IMR-90 (cell line): ENCODE results near the gene KCTD11.

ENCODE experiments used
- BHLHE40 ChIP-seq: fragments of 150-350 bp; IDR thresholded peaks from 2 replicates; pipeline ENCODE4 v1.6.1; 2016; ENCODE audit warnings: mild to moderate bottlenecking, low read depth, low read length
- MAFK ChIP-seq: IDR thresholded peaks from 2 replicates; pipeline ENCODE4 v1.6.1; 2012; ENCODE audit warnings: low read depth, low read length, improper control_type of control experiment
- POLR2A ChIP-seq: IDR thresholded peaks from 2 replicates; pipeline ENCODE4 v1.6.1; 2012; ENCODE audit warnings: mild to moderate bottlenecking, low read depth, low read length
- SMC3 ChIP-seq: fragments of 150-350 bp; IDR thresholded peaks from 2 replicates; pipeline ENCODE4 v1.6.1; 2016; ENCODE audit warnings: low read depth, mild to moderate bottlenecking, antibody characterized with exemption, low read length, moderate library complexity
- TF ChIP-seq, protein P1 (sequence below): conservative IDR thresholded peaks from 2 replicates; pipeline ENCODE4 v1.5.1; 2012; ENCODE audit warnings: mild to moderate bottlenecking, low read depth, low read length, improper control_type of control experiment

DNA sequence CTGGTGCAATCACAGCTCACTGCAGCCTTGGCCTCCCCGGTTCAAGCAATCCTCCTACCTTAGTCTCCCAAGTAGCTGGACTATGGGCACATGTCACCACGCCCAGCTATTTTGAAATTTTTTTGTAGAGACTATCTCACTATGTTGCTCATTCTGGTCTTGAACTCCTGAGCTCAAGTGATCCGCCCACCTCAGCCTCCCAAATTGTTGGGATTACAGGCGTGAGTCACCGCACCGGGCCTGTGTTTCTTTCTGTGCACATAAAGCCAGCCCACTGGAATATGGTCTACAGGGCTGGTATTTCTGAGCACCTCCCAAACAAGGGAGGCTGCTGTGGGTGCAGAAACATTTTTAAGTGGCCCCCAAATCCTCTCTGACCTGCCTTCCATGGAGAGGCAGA lies 11.3 kb downstream of the KCTD11 start:
- TF ChIP-seq, protein P1, sequence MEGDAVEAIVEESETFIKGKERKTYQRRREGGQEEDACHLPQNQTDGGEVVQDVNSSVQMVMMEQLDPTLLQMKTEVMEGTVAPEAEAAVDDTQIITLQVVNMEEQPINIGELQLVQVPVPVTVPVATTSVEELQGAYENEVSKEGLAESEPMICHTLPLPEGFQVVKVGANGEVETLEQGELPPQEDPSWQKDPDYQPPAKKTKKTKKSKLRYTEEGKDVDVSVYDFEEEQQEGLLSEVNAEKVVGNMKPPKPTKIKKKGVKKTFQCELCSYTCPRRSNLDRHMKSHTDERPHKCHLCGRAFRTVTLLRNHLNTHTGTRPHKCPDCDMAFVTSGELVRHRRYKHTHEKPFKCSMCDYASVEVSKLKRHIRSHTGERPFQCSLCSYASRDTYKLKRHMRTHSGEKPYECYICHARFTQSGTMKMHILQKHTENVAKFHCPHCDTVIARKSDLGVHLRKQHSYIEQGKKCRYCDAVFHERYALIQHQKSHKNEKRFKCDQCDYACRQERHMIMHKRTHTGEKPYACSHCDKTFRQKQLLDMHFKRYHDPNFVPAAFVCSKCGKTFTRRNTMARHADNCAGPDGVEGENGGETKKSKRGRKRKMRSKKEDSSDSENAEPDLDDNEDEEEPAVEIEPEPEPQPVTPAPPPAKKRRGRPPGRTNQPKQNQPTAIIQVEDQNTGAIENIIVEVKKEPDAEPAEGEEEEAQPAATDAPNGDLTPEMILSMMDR: no peak
- TF ChIP-seq SMC3 (no peak), POLR2A (no peak), BHLHE40 (no peak), MAFK (no peak)
